Left lobe of liver (tissue), 2 donors: Measurements from ENCODE around the gene WNT3A. TPM values are rescaled to one million over a fixed set of nuclear protein-coding genes. Genes with fewer than 3 reads are reported as not detected.
"Not testable (repeated sequence)": the region's sequence is repeated elsewhere in the genome, so short reads cannot be mapped to it uniquely, and the experiment has no call there.

Source experiments
- ATAC-seq: fragments of 200-7000 bp; cut with Tn5 transposase; one replicate; pipeline ENCODE4 v1.9.1; 2020; ENCODE audit warnings: mild to moderate bottlenecking, moderate library complexity
- DNase-seq: peaks from one replicate; pipeline ENCODE4 v3.0.0-alpha.2; 2020; ENCODE audit warnings: low spot score
- total RNA-seq: library from RNA; stranded (reverse); gene quantifications from one replicate; pipeline ENCODE4 v1.2.1, GENCODE V29; 2021
- donor health status: DM: no; HTN: no; CAD: no; lungs with moderate emphysema.
- donor health status: DM: no; HTN: yes; CAD: no.

WNT3A gene
- total RNA-seq, 1 donor from 2014 or later, result not detected

GRCh38 chr1:228009828-228010775 lies 3.3 kb downstream of the WNT3A start:
- ATAC-seq (no peak), DNase-seq (no peak)

DNA sequence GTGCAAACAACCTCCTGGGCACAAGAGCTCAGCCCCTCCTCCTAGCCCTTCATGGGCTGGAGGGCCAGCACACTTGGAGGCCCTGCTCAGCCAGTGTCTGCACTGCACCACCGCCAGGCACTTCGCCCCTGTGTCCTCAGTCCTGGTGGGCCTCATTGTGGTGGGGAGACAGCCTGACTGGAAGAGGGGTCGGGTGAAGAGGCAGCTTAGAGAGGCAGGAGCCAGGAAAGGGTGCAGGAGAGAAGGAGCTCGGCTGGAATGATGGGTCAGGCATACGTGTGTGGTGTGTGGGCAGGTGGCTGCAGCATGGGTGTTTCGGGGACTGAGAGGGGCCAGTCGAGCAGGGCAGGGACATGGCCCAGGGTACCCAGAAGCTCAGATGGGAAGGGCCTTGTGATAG lies 4.1 kb downstream of the WNT3A start:
- ATAC-seq, result no peak
- DNase-seq, result no peak

DNA sequence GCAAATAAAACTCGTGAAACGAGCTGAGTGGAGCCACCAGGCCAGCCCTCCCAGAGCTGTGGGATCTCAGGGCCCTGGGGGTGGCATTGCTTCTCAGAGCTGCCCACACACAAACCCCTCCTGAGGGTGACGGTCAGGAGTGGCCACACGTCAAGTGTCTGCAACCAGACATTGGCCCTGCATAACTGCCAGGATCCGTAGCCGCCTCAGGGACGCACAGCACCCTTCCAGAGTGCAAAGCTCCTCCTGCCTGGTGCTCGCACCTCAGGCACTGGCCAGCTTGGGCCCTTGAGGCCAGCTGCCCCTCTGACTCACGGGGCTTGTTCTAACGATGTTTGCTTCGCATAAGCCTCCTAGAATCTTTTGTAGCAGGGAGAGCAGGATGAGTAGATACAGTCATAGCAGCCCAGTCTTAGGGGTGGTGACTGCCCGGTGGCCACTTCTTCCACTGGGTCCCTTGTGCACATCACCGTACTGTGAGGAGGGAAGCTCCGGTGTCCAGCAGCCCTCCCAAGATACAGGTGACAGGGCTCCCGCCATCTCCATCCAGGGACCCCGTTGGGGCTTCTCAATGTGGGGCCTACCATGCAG lies 5.0 kb downstream of the WNT3A start:
- DNase-seq, result no peak

DNA sequence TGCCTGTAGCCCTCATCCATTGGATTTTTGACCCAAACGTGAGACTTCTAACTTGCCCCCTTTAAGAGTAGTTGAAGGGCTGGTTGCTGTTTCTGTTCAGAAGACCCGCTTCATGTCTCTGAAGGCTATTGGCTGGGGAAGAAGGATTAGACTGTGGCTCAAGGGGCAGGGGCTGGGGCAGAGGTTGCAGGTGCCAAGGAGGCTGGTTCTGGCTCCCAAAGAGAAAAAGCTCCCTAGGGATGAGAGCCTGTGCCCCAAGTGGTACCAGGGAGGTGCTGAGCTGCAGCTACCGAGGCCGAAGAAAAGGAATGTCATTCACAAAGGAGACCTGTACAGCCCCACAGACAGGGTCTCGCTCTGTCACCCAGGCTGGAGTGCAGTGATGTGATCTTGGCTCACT lies 5.8 kb downstream of the WNT3A start:
- ATAC-seq, result no peak
- DNase-seq, result no peak

More for the DNA sequence above, 5.0 kb downstream of the WNT3A start:
- ATAC-seq, result no peak

GRCh38 chr1:228013131-228013934 lies 6.5 kb downstream of the WNT3A start:
- DNase-seq (peak; percentile 38), ATAC-seq (no peak)

- DNase-seq, result peak; percentile 44
- no peak for ATAC-seq
These were observed 7.4 kb downstream of the WNT3A start for GRCh38 chr1:228013935-228014930.

DNA sequence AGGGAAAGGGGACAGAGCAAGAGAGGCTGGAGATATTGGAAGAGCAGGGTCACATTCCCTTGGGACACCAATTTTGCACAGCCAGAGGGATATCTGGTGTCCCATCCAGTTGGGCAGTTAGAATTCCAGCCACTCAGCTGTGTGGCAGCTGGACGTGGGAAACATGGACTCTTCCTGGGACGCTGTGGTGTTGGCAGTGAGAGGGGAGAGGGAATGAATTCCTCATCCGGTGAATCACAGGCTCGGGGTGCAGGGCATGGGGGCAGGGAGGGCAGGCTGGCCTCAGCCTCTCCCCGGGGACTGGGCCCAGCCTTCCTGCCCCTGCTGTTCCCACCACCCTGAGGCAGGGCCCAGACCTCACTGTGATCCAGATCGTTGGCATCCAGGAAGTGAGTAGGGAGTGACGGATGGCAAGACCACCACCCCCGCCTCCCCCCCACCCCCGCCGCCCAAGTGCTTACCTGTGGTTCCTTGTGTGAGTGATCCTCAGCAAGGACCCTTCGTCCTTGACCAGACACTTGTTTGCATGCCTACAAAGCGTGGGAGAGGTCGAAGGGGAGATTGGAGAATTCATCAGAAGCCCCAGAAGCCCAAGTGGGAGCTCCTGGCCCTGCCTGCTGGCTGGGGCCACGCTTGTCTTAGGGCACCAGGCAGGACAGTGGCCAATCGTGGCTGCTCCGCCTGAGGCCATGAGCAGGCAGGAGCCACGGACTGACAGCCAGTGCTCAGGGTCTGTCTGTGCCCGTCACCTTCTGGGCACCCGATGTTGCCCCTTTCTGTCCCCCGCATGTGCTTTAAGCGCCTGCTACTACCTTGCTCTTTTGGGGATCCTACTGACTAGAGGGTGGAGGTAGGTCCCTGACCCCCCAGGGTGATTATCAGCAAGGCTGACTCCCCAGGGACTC lies 8.7 kb downstream of the WNT3A start:
- DNase-seq, result peak; percentile 7

DNA sequence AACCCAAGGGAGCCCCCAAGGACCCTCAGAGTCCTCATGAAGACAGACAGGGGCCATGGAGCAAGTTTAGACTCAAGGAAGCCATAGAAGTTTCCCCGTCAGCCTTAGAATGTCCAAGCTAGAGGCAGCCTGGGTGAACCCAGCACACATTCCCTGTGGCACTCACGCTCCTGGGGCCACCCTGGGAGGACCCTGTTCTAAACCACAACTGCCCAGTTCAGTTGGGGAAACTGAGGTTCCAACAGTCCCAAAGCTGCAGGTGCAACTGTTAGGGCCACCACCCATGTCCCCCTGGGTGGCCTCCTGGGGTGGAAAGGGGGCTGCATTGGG lies 9.3 kb downstream of the WNT3A start:
- ATAC-seq (no peak), DNase-seq (peak; percentile 29)

More for the DNA sequence above, 8.7 kb downstream of the WNT3A start:
- ATAC-seq, result no peak

- DNase-seq (peak; percentile 16), ATAC-seq (no peak)
These were observed 10.0 kb downstream of the WNT3A start for GRCh38 chr1:228016653-228017355.

DNA sequence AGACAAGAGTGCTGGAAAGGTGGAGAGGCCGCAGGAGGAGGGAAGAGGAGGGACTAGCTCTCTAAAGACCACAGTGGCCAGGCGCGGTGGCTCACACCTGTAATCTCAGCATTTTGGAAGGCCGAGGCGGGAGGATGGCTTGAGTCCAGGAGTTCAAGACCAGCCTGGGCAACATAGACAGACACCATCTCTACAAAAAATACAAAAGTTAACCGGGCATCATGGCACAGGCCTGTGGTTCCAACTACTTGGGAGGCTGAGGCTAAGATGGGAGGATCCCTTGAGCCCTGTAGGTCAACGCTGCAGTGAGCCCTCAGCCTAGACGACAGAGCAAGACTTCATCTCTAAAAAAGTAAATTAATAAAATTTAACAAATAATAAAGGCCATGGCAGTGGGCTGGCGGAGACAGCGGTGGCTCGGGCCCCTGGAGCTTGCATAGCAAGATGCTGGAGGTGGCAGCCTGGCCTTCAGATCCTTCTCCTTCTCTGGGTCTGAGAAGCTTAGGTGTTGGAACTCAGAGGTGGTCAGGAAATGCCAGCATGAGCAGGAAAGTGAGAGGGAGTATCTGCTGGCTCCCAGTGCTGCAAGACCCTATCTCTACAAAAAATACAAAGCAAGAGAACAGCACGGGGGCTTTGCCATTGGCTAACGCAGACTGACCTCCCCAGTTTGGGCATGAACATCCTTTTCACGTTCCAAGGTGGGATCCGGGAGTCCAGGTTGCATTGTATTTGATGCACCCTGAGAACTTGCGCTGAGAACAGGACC lies 10.7 kb downstream of the WNT3A start:
- DNase-seq (no peak), ATAC-seq (no peak)

GRCh38 chr1:228018125-228018398 lies 11.3 kb downstream of the WNT3A start:
- DNase-seq (no peak), ATAC-seq (no peak)

- ATAC-seq (no peak), DNase-seq (no peak)
These were observed 12.3 kb downstream of the WNT3A start for GRCh38 chr1:228018961-228019721.

DNA sequence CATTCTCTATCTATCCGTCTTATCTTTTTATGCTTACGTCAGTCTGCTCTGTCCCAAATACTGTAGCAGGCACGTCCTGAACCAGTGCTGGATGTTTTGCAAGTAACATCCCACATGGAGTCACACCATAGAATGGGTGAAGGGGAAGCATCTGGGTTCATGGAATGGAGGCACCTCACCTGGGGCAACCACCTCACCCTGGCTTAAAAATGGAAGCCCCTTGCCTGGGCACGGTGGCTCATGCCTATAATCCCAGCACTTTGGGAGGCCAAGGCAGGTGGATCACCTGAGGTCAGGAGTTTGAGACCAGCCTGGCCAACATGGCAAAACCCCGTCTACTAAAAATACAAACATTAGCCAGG lies 12.9 kb downstream of the WNT3A start:
- ATAC-seq, DNase-seq: not testable (repeated sequence)

DNA sequence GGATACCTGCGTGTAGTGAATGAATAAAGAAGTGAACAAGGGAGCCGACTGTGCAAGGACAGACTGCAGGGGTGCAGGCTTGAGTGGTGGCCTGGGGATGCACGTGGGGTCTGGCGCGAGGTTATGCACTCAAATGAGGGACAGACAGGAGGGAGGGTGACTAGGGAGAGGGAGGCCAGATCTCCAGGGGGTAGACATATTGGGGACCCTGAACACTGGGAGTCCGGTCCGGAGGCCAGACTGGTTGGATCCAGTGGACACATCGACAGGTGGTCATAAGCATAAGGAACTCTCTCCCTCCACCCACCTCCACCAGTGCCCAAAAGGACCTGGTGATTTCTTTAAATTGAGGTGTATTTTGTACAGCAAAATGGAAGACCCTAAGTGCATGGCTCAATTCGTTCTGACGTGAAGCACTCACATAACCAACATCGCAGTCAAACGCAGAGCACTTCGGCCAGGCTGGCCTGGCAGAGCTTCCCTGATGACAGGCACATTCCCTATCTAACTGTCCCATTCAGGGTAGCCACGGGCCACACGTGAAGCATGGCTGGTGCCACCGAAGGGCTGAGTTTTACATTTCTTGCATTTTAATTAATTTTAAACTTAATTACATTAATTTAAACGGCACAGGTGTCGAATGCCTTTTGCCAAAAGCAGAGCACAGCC lies 14.0 kb downstream of the WNT3A start:
- DNase-seq (no peak), ATAC-seq (no peak)

DNA sequence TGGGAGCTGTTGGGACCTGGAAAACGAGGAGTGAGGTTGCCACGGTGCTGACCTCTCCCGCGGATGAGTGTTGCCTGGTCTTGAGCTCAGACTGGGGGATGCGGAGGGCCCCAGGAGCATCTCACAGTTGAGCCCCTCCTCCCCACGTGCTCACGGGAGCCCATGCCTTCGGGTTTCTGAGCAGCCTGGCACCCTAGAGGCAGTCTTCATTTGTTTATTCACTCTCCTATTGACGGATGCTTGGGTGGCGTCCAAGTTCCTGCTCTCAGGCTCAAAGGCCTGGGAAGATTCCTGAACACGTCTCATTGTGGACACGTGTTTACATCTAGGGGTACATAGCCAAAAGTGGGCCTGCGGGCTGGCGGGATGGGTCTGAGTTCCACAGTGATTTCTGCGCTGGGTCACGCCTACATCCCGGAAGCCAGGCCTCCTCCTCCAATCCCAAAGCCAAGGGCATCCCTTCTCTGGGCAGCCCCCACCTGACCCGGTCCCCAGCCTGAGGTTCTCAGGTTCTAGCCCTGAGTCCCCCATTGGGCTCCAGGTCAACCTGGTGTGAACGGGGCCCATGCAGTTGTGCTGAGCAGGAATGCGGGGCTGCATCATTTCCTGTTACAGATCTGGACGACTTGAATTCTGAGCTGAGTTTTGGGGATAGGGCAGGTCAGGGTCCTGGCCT lies 14.7 kb downstream of the WNT3A start:
- DNase-seq (no peak), ATAC-seq (no peak)

- ATAC-seq, result no peak
- no peak for DNase-seq
These were observed 15.9 kb downstream of the WNT3A start for GRCh38 chr1:228022571-228023293.
